G401 (cell line): ENCODE results near the gene TMEM37. TPM values are rescaled to one million over a fixed set of nuclear protein-coding genes. Genes with fewer than 3 reads are reported as not detected.

Experiments used
- DNase-seq: peaks from one replicate; pipeline ENCODE4 v3.0.0-alpha.2; 2015; ENCODE audit warnings: low spot score
- in situ Hi-C: cut with HindIII; loops from 2 replicates; pipeline ENCODE4 v1.10.0; 2016; ENCODE audit warnings: low sequenced_read_pairs, mixed read lengths
- total RNA-seq: library from RNA; depleted of rRNA; stranded (reverse); fragments of >200 nt; shearing (Covaris generic); gene quantifications from 2 replicates; pipeline ENCODE4 v1.2.3, GENCODE V29; 2014

TMEM37 gene
- total RNA-seq, 1 experiment from 2014 or later: 3.1 TPM

DNA sequence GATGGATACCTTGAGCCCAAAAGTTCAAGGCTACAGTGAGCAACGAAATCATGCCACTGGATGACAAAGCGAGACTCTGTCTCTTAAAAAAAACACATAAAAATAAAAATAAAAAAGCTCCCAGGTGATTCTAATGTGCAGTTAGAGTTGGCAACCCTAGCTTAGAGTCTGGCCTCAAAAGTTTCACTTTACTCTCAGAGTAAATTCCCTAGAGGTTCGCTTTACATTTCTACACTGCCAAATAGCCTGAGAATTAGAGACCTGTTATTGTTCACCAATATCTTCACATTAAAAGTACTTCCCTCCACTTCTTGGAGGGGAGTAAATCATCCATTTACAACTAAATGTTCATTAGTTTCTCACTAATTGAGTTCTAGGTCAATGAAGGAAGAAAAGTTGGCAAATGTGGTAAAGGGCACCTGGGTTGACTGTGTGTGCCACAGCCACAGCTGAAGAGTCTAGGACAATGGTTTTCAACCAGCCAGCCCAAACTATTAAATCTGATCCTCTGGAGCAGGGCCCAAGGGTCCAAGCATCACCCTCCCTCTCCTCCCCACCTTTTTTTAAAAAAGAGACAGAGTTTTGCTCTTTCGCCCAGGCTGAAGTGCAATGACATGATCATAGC lies 15.2 kb upstream of the TMEM37 start:
- DNase-seq: no peak
- in situ Hi-C loops: no loop called here

DNA sequence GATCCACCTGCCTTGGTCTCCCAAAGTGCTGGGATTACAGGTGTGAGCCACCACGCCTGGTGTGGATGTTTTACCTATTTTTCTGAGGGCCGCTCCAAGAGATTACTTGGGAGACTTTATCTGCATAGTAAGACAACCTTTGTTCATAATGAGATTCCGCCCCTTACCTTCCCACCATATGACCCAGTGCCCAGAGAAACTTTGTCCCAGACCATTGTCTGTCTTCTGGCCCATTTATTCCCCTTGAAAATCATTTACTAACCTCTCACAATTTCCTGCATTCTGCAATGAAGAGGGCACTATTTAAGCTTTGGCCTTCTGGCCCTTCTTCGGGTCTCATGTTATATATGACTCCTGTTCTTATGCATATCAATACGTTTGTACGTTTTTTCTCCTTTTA lies 13.7 kb upstream of the TMEM37 start:
- no peak for DNase-seq
- in situ Hi-C loops: no loop called here

DNA sequence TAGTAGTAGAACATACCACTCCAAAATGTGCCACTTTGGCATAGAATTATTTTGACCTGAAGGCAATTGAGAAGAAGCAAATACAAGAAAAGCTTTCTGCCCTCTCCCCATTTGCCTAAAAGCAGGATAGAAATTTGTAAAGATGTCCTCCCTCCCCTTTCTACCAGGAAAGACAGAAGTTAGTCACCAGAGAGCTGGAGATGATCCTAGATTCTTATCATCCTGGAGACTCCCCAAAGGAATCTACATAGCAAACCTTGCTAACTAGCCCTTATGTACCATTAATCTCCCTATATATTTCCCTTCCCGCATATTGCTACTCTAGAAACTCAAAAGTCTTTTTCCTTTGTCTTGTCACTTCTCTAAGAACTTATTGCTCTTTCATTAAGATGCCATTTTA lies 12.6 kb upstream of the TMEM37 start:
- DNase-seq: no peak
- in situ Hi-C loops: no loop called here

DNA sequence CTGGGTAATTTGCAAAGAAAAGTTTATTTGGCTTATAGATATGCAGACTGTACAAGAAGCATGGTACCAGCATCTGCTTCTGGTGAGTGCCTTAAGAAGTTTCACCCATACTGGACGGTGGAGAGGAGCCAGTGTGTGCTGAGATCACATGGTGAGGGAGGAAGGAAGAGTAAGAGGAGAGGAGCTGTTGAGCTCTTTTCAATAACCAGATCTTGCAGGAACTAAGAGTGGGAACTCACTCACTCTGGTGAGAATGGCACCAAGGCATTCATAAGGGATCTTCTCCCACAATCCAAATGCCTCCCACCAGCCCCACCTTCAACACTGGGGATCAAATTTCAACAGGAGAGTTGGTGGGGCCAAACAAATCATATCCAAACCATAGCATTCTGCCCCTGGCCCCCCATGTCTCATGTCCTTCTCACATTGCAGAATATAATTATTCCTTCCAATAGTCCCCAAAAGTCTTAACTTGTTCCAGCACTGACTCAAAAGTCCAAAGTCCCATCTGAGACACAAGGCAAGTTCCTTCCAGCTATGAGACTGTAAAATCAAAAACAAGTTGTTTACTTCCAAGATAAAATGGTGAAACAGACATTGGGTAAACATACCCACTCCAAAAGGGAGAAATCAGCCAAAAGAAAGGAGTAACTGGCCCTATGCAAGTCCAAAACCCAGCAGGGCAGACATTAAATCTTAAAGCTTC lies 11.7 kb upstream of the TMEM37 start:
- no peak for DNase-seq
- in situ Hi-C loops: no loop called here

DNA sequence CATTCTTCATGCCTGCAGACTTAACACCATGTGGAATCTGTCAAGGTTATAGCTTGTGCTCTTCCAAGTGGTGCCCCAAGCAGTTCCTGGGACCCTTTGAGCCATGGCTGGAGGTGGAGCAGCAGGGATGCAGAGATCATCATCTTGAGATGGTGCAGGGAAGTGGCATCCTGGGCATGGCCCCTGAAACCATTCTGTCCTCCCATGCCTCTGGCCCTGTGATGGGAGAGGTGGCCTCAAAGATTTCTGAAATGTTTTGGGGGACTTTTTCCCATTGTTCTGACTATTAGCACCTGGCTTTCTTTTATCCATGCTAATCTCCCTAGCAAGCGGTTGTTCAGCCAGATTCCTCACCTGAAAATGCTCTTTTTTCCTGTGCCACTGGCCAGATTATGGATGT lies 10.3 kb upstream of the TMEM37 start:
- DNase-seq: no peak
- in situ Hi-C loops: no loop called here

DNA sequence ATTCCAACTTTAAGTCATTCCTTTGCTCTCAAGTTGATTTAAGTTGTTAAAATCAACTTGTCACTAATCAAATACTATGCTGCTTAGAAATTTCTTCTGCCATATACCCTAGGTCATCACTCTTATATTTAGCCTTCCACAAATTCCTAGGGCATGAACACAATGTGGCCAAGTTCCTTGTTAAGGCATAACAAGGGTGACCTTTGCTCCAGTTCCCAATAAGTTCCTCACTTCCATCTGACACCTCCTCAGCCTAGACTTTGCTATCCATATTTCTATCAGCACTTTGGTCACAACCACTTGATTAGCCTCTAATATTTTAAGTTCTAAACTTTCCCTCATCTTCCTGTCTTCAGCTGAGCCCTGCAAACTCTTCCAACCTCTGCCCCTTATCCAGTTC lies 9.9 kb upstream of the TMEM37 start:
- in situ Hi-C loops: no loop called here

DNA sequence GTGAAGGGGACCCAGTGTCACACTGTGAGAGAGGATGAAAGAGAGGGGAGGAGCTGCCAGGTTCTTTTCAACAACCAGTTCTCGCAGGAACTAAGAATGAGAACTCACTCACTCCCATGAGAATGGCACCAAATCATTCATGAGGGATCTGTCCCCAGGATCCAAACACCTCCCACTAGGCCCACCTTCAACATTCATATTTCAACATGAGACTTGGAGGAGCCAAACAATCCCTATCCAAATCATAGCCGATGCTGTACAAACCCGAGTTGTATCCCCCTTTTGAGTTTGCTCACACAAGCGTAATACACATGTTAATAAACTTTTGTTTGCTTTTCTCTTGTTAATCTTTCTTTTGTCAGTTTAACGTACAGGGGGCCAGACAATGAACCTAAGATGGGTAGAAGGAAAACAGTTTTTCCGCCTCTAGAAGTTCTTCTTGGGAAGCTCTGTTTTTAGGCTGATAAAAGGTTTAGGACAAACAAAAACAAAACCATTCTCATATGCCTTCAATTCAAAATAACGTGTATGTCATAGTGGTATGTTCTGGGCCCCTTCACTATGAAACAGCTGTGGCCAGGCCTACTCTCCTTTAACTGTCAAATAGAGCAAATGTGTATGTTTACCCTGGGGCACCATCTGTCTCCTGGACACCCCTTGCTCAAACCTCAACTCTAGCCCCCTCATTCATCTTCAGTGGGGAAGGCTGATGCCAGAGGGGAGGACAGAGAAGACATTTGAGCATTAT lies 9.1 kb upstream of the TMEM37 start:
- in situ Hi-C loops: no loop called here
- no peak for DNase-seq

More for the DNA sequence above, 9.9 kb upstream of the TMEM37 start:
- no peak for DNase-seq

DNA sequence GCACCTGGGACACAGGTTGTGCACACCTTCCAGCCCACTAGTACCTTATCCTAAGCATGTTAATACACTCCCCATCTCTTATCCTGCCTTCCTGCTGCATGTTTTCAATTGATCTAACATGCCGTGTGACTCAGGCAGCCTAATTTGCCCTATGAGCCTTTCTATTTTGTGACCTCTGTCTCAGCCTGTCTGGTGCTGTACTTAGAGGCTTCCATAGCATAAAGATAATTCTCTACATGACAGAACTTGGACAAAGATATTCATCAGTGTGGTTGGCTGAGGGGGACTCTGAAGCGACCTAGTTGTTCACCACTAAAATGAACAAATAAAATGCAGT lies 8.6 kb upstream of the TMEM37 start:
- no peak for DNase-seq
- in situ Hi-C loops: no loop called here

DNA sequence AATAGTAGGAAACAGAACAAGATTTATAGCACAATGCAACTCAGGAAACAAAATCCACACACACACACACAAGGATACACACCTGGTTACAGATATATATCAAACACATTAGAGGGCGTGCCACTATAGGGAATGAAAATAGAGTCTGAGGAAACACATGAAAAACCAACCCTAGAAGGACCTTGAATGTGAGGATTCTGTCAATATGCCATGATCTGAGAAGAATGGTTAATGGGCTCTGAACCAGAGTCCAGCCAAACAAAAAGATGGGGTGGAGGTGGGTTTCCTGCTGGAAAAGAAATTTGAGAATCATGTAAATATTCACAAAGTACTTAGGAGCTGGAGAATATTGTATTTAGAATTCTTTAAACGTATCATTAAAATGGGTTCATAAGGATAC lies 7.8 kb upstream of the TMEM37 start:
- DNase-seq: no peak
- in situ Hi-C loops: no loop called here

DNA sequence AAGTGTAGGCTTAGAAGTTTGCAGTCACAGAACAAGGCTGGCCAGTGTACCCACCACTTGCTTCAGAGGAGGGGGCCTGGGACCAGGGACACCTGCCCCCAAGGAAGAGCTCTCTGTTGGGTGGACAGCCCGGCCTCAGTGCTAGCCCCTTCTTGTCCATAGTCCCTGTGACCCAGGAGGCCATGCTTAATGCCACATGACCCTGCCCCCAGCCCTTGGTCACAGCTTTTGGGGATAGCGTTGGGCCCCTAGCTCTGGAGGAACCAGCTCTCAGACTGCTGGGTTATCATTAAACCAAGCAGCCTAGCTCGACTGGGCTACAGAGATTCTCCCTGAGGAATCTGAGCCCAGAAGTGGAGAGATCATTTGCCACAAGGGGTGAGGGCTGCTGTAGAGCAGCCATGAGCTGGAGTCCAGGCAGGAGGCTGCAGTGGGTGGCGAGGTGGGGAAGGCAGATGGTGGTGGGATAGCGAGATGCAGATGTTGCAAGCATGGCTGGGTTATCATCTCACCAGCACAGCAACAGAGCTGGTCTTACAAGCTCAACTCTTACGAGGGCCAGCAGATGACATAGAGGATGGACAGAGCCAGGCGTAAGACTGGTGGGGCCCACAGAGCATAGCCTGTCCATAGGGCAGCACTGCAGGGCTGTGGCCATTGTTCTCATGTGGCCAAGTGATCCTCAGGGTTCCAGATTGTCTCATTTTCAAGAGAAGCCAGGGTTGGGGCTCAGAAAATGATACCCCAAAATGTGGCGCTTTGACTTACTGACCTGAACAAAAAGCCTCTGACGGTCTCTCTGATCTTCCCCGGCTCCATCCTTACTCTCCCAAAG lies 7.2 kb upstream of the TMEM37 start:
- DNase-seq: no peak
- in situ Hi-C loops: no loop called here

DNA sequence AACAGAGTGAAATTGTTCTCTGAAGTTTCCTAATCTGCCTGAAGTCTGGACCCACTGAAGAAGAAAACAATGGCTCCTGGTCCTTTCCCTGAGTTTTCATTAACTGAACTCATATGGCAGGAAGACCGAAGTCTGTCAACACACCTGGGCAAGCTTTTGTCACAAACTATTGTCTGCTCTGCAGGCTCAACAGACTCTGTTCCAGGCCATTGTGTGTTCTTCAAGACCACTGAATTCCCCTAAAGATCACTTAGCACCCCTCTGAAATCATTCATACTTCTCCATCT lies 6.6 kb upstream of the TMEM37 start:
- in situ Hi-C loops: no loop called here

DNA sequence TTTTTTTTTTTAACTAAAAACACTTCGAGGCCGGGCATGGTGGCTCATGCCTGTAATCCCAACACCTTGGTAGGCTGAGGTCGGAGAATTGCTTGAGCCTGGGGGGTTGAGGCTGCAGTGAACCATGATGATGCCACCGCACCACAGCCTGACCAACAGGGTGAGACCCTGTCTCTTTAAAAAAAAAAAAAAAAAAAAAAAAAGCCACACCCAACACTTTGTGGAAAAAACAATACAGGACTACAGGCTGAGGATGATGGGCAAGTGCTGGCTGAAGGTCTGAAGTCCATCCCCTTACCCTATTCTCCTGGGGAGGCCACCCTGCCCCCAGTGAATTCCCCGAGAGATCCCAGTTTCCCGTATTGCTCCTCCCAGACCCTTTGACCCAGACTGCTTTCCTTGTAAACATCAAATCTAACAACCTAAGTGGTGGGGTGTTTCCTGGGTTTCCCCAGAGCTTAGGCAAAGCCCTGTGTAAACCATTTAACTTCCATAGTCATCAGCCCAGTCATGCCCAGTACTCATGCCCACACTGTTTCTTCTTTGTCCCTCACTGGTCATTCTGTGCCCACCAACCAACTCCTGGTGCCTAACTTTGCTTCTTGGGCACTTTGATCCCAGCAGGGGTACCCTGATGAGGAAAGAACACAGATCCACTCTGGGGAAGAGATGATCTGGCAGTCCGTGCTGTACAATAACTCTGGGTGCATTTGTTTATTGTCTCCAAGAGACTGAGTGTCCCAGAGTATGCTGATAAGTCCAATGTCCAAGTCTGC lies 5.8 kb upstream of the TMEM37 start:
- in situ Hi-C loops: no loop called here
- DNase-seq: no peak

More for the DNA sequence above, 6.6 kb upstream of the TMEM37 start:
- no peak for DNase-seq

DNA sequence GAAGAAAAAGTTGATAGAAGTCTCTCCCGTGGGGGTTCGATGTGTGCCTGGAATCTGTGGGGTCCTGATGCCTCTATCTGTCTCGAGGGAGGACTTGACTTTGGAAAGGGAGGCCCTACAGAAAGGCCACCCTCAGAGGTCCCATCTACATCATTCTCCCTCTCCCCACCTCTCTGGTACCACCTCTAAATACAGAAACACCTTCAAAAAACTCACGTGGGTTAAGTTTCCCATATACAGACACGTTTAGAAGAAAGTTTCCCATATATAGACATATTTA lies 5.3 kb upstream of the TMEM37 start:
- in situ Hi-C loops: no loop called here
- DNase-seq: no peak

DNA sequence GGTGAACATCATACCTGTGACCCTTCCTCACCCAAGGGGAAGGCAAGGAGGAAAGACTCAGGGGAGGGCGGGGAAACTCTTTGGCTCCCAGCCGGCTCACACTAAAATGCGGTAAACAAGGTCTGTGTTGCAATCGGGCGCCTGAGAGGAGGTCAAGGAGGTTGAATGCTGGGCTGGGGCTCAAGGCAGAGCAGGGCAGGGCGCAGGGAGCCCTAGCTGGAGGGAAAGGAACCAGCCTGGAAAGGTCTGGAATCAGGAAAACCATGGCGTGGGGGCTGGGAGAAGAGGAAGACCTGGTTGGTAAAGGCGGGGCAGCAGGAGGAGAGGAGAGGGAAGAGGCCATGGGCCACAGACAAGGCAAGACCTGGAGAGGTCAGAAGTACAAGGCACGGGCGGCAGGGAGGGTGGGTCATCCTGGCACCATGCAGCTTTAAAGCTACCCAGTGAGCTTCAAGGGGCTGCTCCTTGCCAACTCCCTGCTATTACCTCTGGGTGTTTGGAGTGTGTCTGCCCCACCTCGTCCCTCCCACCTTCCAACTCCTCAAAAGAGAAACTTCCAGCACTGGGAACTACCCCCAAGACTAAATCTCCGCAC lies 4.8 kb upstream of the TMEM37 start:
- no peak for DNase-seq
- in situ Hi-C loops: no loop called here

DNA sequence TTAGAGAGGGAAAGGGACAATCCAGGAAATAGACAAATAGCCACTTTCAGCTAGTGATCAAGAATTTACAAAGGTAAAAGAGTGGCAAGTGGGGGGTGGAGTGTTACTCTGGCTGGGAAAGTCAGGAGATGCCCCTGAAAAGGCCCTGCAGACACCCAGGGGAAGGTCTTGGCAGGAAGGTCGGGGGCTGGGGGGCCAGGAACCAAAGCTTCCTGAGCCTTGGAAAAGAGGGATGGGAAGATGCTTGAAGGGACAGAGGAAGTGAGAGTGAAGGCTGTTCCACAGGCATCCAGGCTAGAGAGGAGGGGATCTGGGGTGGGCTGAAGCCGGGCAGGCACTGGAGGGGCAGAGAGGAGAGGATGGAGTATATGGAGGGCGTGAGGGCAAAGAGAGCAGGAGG lies 3.9 kb upstream of the TMEM37 start:
- in situ Hi-C loops: no loop called here
- DNase-seq: no peak

DNA sequence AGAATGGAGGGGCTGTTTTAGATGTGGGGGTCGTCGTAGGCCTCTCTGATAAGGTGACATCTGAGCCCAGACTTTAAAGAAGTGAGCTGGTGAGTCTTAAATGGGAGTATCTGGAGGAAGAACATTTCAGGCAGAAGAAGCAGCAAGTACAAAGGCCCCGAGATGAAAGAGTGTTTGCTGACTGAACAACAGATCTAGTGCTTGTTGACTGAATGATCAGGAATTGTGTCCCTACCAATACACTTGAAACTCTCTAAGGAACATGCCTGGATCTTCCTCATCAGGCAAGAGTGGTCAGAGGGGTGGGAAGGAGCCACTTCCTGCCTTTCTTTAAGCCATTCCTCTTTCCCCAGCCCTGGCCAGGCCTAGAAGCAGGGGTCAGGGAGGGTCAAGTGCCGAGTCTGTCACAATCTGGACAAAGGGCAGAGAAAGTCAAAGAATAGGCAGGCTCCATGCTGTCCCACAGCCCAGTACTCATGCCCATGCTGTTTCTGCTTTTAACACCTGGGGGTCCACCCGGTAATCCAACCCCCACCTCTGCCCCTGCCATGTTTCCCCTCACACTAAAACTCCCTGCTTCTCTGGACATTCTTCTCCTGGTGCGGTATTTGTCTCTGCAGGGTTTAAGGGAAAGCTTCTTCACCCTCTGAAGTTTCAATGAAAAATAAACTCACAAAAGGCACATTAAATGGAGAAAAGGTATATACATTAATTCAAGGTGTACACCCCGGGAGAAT lies 3.0 kb upstream of the TMEM37 start:
- in situ Hi-C loops: no loop called here
- no peak for DNase-seq

DNA sequence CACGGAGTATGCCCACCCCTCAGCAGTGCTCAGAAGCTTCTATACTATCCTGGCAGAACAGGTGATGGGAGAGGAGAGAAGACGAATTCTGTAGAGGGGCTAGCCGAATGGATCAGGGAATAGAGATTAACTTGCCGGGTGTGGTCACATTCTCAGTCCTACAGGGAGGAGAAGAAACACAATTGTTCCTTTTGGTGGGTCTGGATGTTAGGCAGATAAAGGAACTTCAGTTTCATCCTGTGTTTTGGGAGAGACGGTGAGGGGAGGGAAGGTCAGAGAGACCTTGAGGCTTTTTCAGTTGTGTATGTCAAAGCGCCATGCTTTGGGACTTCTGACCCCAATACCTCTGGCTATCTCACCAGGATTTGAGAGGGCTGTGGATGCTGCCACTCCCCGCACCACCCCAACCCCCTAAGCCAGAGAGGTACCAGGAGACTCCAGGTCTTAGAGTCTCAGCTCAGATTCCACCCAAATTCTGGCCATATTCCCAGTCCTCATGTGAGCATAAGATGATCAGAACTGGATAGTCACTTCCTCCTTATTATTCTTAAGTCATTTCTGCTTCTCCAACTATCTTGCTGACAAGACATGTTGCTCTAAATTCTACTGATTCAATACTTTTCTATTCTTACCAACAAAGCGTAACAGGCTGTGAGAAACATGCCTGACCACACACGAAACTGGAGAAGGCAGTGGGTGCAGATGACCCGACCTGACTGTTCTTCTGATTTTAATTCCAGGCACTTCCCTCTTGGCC lies 2.3 kb upstream of the TMEM37 start:
- in situ Hi-C loops: no loop called here
- DNase-seq: peak; percentile 3

DNA sequence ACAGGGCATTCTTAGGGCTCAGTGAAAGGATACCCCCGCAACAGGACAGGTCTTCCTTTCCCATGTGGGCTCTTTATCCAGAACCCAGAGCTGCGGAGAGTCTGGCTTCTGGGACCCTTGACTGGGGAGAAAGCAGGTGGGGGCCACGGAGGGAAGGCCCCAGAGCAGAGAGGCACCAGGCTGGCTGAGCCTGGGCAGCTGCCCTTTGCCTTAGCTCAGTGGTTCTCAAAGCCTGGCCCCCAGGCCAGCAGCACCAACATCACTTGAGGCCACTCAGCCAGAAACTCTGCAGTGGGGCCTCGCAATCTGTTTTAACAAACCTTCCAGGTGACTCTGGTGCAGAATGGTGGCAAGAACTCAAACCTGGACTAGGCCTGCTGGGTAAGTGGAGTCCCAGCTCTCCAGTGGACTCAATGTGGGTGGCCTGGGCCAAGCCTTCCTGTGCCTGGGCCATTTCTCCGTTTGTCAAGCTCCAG lies 1.6 kb upstream of the TMEM37 start:
- no peak for DNase-seq
- in situ Hi-C loops: no loop called here
